Endothelial cell of umbilical vein (primary cell): ENCODE data around the gene GPA33. TPM values are rescaled to one million over a fixed set of nuclear protein-coding genes. Genes with fewer than 3 reads are reported as not detected.

Experiments used
- BruUV-seq: library from RNA; stranded (reverse); fragments of 400-500 nt; replicated peaks from 2 replicates; lab custom pipeline; 2021; lab: Mats Ljungman, UMichigan
- CTCF ChIA-PET: fragments of 300-600, 350-600 bp; sonication (Branson Sonifier 250); formaldehyde crosslinking; loops from one replicate; lab custom pipeline; 2021; ENCODE audit warnings: antibody characterized with exemption, inconsistent platforms; lab: Charles Lee
- POLR2A ChIA-PET: fragments of 300-600, 350-600 bp; sonication (Branson Sonifier 250); formaldehyde crosslinking; loops from one replicate; lab custom pipeline; 2021; ENCODE audit warnings: antibody characterized with exemption, inconsistent platforms; lab: Charles Lee
- DNase-seq: peaks from one replicate; pipeline ENCODE4 v3.0.0-alpha.2; 2011; ENCODE audit warnings: low read depth, low spot score
- FAIRE-seq: peaks from 2 replicates; lab custom pipeline; 2011; peaks lifted over from hg19 to GRCh38; lab: Jason Lieb, UNC
- H2AFZ ChIP-seq: 2 replicates; pipeline ENCODE4 v1.6.0; 2012; ENCODE audit warnings: low read depth, low read length, control low read depth, inconsistent platforms
- H3K27ac ChIP-seq: 2 replicates; pipeline ENCODE4 v1.5.1; 2011; ENCODE audit warnings: low read depth, mild to moderate bottlenecking, control low read depth, low read length, moderate library complexity; ENCODE audit not compliant: insufficient read depth
- H3K27me3 ChIP-seq, 2 experiments: 2 replicates each; pipeline versions ENCODE4 v1.6.0 to v1.6.1; 2011; ENCODE audit warnings: low read length in 2 of 2, mixed read lengths in 1 of 2; ENCODE audit not compliant: control insufficient read depth in 2 of 2, insufficient read depth in 2 of 2
- H3K36me3 ChIP-seq, 2 experiments: 2 replicates in 1 of 2; 3 replicates in 1 of 2; pipeline ENCODE4 v1.5.1; 2011; ENCODE audit warnings: low read length in 2 of 2, mild to moderate bottlenecking in 1 of 2, moderate library complexity in 1 of 2; ENCODE audit not compliant: control insufficient read depth in 2 of 2, insufficient read depth in 2 of 2; ENCODE audit errors: extremely low read depth in 1 of 2
- H3K4me1 ChIP-seq: 3 replicates; pipeline ENCODE4 v1.5.1; 2011; ENCODE audit warnings: mild to moderate bottlenecking, low read length; ENCODE audit not compliant: control insufficient read depth, insufficient read depth; ENCODE audit errors: extremely low read depth
- H3K4me2 ChIP-seq: 2 replicates; pipeline ENCODE4 v1.6.1; 2011; ENCODE audit warnings: low read length, control low read depth, mixed read lengths; ENCODE audit not compliant: insufficient read depth
- H3K4me3 ChIP-seq, 3 experiments: fragments of 200-600 bp in 1 of 3; sonication (generic), shearing (Covaris generic) in 1 of 3; replicated peaks in 1 of 3; 2 replicates each; pipeline ENCODE4 v1.5.1; 2011 to 2016; ENCODE audit warnings: control low read depth in 3 of 3, low read length in 3 of 3, mild to moderate bottlenecking in 2 of 3, inconsistent platforms in 1 of 3, low read depth in 1 of 3, moderate library complexity in 1 of 3; ENCODE audit not compliant: insufficient read depth in 1 of 3
- H3K79me2 ChIP-seq: 2 replicates; pipeline ENCODE4 v1.6.0; 2012; ENCODE audit warnings: low read length, inconsistent platforms; ENCODE audit not compliant: control insufficient read depth, insufficient read depth
- H3K9ac ChIP-seq: replicated peaks from 2 replicates; pipeline ENCODE3; 2011; ENCODE audit warnings: low read length, control low read depth; ENCODE audit not compliant: insufficient read depth; ENCODE audit errors: extremely low read depth
- H3K9me1 ChIP-seq: replicated peaks from 3 replicates; pipeline ENCODE4 v1.6.0; 2011; ENCODE audit warnings: mild to moderate bottlenecking, low read length; ENCODE audit not compliant: control insufficient read depth, insufficient read depth; ENCODE audit errors: extremely low read depth
- H3K9me3 ChIP-seq: replicated peaks from 2 replicates; pipeline ENCODE4 v1.5.1; 2012; ENCODE audit warnings: low read length, inconsistent platforms; ENCODE audit not compliant: control insufficient read depth, insufficient read depth
- H4K20me1 ChIP-seq: replicated peaks from 2 replicates; pipeline ENCODE3; 2011; ENCODE audit warnings: mild to moderate bottlenecking, low read length; ENCODE audit not compliant: control insufficient read depth, insufficient read depth; ENCODE audit errors: extremely low read depth
- EZH2 ChIP-seq: IDR thresholded peaks from 2 replicates; pipeline ENCODE4 v1.6.1; 2012; ENCODE audit warnings: borderline replicate concordance, low read depth, mild to moderate bottlenecking, moderate library complexity, low read length, inconsistent platforms; ENCODE audit not compliant: severe bottlenecking
- FOS ChIP-seq: IDR thresholded peaks from 2 replicates; pipeline ENCODE4 v1.6.1; 2011; ENCODE audit warnings: mild to moderate bottlenecking, low read length, moderate library complexity, borderline replicate concordance; ENCODE audit not compliant: insufficient read depth
- GATA2 ChIP-seq: IDR thresholded peaks from 2 replicates; pipeline ENCODE4 v1.7.0; 2011; ENCODE audit warnings: low read depth, mild to moderate bottlenecking, moderate library complexity, mixed read lengths, low read length; ENCODE audit not compliant: insufficient read length, insufficient read depth
- JUN ChIP-seq: IDR thresholded peaks from 2 replicates; pipeline ENCODE4 v1.6.1; 2011; ENCODE audit warnings: borderline replicate concordance, low read depth; ENCODE audit not compliant: insufficient read length, insufficient read depth
- MYC ChIP-seq: IDR thresholded peaks from one replicate; pipeline ENCODE4 v1.6.1; 2011; ENCODE audit warnings: mild to moderate bottlenecking, low read depth, low read length
- POLR2A ChIP-seq: IDR thresholded peaks from 2 replicates; pipeline ENCODE4 v1.6.1; 2012; ENCODE audit warnings: low read depth, mild to moderate bottlenecking, control low read depth, low read length
- POLR2AphosphoS5 ChIP-seq: IDR thresholded peaks from 2 replicates; pipeline ENCODE4 v1.6.1; 2012; ENCODE audit warnings: low read depth, mild to moderate bottlenecking, control low read depth, low read length, moderate library complexity; ENCODE audit not compliant: insufficient read depth
- dilution Hi-C: fragments of 300-500 bp; cut with MboI; formaldehyde crosslinking; loops from one replicate; pipeline ENCODE4 v1.15.0; 2019; ENCODE audit warnings: low sequenced_read_pairs; ENCODE audit not compliant: extremely low pct_ligation_motif_present
- intact Hi-C: fragments of 100-400 bp; cut with micrococcal nuclease; formaldehyde crosslinking; loops from one replicate; pipeline ENCODE4 v1.10.0; 2022
- polyA plus RNA-seq, 4 experiments: library from polyadenylated mRNA; depleted of rRNA in 3 of 4; stranded (reverse) in 3 of 4; unstranded in 1 of 4; fragments of >200 nt; gene quantifications; 2 replicates each; pipeline versions ENCODE4 v1.2.1 to v1.2.3, GENCODE V29; 2011 to 2012; ENCODE audit warnings: missing spikeins in 1 of 4
- total RNA-seq: library from RNA; stranded (reverse); gene quantifications from 2 replicates; pipeline ENCODE4 v1.2.3, GENCODE V29; 2021
- TF ChIP-seq, protein P1 (sequence below): IDR thresholded peaks from 2 replicates; pipeline ENCODE4 v1.6.1; 2011; ENCODE audit not compliant: insufficient read depth, insufficient read length
- TF ChIP-seq, protein P2 (sequence below), 2 donors: IDR thresholded peaks; 1 replicate in 1 of 2; 2 replicates in 1 of 2; pipeline ENCODE4 v1.5.1; 2011; ENCODE audit warnings: low read length in 2 of 2, mild to moderate bottlenecking in 2 of 2, moderate library complexity in 2 of 2, control low read depth in 1 of 2, inconsistent platforms in 1 of 2, low read depth in 1 of 2; ENCODE audit not compliant: insufficient read depth in 1 of 2; ENCODE audit errors: extremely low read depth in 1 of 2

Gene GPA33
- total and polyA plus RNA-seq, 2 donors (not counting 3 experiments of a cell fraction or from before 2014, with no cell fraction given), result not detected

DNA sequence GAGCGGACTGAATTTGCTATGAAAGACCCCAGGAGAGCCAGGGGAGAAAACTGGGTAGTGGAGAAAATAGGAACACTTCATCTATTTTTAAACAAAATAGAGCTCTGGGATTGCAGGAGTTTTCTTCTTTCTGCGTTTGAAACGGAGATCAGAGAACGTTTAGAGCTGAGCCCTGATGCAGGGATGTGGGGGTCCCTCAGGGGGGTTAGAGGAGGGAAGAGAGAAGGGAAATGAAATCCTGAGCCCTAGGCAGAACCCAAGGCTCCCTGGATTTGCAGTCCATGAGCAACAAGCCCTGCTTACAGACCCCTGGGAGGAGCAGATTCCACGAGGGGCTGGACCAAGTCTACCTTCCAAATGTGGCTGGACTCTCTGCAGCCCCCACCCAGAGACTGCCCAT, 25.5 kb upstream of the GPA33 start:
- TF ChIP-seq JUN (no peak), POLR2A (no peak), MYC (no peak), FOS (no peak), POLR2AphosphoS5 (no peak), EZH2 (no peak)
- H3K4me1 ChIP-seq, result no peaks in the 10 kb centered on the region
- H3K9me1 ChIP-seq, result no peaks in the 10 kb centered on the region
- H3K9me3 ChIP-seq, result no peaks in the 10 kb centered on the region
- H3K27me3 ChIP-seq, result peaks cover 0 to 5% of the 10 kb centered on the region in 2 experiments
- no peaks in the 10 kb centered on the region for H3K79me2 ChIP-seq
- POLR2A ChIA-PET, result no interaction called here
- H4K20me1 ChIP-seq, result no peaks in the 10 kb centered on the region
- no peak overlapping the region for H3K9ac ChIP-seq
- no peak overlapping the region for H3K27ac ChIP-seq
- H3K4me2 ChIP-seq, result no peak overlapping the region
- no peak overlapping the region for H3K4me3 ChIP-seq
- intact Hi-C loops, result no loop called here
- CTCF ChIA-PET, result interaction anchor here (0.9 to 1.3 kb wide), 2 partner anchors 9 to 23 kb away, joined by 3 to 4 read pairs; no protein-coding TSS in a partner anchor
- no peaks in the 10 kb centered on the region for H3K36me3 ChIP-seq
- dilution Hi-C loops, result no loop called here
- FAIRE-seq (no peak), DNase-seq (no peak)
- H2AFZ ChIP-seq, result no peak overlapping the region
- no TSS peak for BruUV-seq

DNA sequence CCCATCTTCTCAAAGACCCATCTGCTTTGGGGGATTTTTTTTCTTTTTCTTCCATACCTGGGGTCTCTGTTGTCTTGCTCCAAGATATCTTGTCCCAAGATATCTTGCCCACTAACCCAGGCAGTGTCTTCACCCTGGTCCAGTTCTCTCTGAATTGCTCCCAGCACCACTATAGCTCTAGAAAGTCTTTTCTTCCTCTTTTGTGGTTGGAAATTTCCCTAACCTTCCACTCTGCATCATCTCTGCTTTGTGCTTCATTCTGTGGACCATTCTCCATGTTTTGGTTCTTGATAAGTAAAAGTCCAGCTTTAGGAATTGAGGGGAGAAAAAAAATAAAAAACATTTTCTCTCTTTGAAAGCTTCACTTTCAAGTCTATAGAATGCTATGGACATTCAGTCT, 24.5 kb upstream of the GPA33 start:
- Histone ChIP-seq H3K4me1 (no peaks in the 10 kb centered on the region), H3K9me3 (no peaks in the 10 kb centered on the region), H3K79me2 (no peaks in the 10 kb centered on the region), H3K36me3 (no peaks in the 10 kb centered on the region), H3K27ac (no peak overlapping the region), H3K9ac (no peak overlapping the region), H3K9me1 (no peaks in the 10 kb centered on the region), H3K4me2 (no peak overlapping the region), H2AFZ (no peak overlapping the region), H3K27me3 (no peaks in the 10 kb centered on the region), H3K4me3 (no peak overlapping the region), H4K20me1 (no peaks in the 10 kb centered on the region)
- ChIA-PET POLR2A (no interaction called here), CTCF (no interaction called here)
- FAIRE-seq (no peak), DNase-seq (no peak)
- intact Hi-C loops (no loop called here), dilution Hi-C loops (no loop called here)
- no TSS peak for BruUV-seq
- TF ChIP-seq POLR2AphosphoS5 (no peak), EZH2 (no peak), MYC (no peak), JUN (no peak), POLR2A (no peak), FOS (no peak), GATA2 (no peak)
- TF ChIP-seq, protein P1, sequence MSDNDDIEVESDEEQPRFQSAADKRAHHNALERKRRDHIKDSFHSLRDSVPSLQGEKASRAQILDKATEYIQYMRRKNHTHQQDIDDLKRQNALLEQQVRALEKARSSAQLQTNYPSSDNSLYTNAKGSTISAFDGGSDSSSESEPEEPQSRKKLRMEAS, result no peak
- TF ChIP-seq, protein P2, sequence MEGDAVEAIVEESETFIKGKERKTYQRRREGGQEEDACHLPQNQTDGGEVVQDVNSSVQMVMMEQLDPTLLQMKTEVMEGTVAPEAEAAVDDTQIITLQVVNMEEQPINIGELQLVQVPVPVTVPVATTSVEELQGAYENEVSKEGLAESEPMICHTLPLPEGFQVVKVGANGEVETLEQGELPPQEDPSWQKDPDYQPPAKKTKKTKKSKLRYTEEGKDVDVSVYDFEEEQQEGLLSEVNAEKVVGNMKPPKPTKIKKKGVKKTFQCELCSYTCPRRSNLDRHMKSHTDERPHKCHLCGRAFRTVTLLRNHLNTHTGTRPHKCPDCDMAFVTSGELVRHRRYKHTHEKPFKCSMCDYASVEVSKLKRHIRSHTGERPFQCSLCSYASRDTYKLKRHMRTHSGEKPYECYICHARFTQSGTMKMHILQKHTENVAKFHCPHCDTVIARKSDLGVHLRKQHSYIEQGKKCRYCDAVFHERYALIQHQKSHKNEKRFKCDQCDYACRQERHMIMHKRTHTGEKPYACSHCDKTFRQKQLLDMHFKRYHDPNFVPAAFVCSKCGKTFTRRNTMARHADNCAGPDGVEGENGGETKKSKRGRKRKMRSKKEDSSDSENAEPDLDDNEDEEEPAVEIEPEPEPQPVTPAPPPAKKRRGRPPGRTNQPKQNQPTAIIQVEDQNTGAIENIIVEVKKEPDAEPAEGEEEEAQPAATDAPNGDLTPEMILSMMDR (IDR thresholded peaks at IDR 0.05; ENCODE audit: extremely low read depth in 1 of 2, insufficient read depth in 1 of 2, low read depth in 1 of 2, low read length in 2 of 2), result no peak
